ENCODE data around the gene OR1D5. TPM values are rescaled to one million over a fixed set of nuclear protein-coding genes. Genes with fewer than 3 reads are reported as not detected.

Gene OR1D5
- total RNA-seq, 1 donor from 2014 or later, result not detected

- Mint-ChIP-seq H3K4me3 (no peak overlapping the region), H3K4me1 (no peaks in the 10 kb centered on the region), H3K36me3 (no peaks in the 10 kb centered on the region), H3K27ac (no peak overlapping the region), H3K9me3 (no peaks in the 10 kb centered on the region), H3K27me3 (ENCODE audit: low read depth) (no peaks in the 10 kb centered on the region)
- TF ChIP-seq CTCF (IDR thresholded peaks at IDR 0.05; ENCODE audit: unreplicated experiment), result peak; percentile 55
- peak; percentile 43 to 71 for DNase-seq (ENCODE audit: low spot score in 2 of 2, unreplicated experiment in 2 of 2)
Measured at GRCh38 chr17:3012926-3013581, 50.4 kb downstream of the OR1D5 start.

Other genes starting within 250 kb of the OR1D5 start
- not detected in 3 replicates for gene OR1D2, start 40.8 kb upstream of the OR1D5 start, total RNA-seq
- gene OR1G1, start 63.9 kb upstream of the OR1D5 start, total RNA-seq, result not detected in 3 replicates
- gene OR1A2, start 133.9 kb upstream of the OR1D5 start, total RNA-seq, result not detected in 3 replicates
- not detected in 3 replicates for gene OR1A1, start 144.1 kb upstream of the OR1D5 start, total RNA-seq
- not detected in 3 replicates for gene OR3A1, start 234.8 kb upstream of the OR1D5 start, total RNA-seq

Measured in mesothelial cell of epicardium (in vitro differentiated cells).